Neural cell (in vitro differentiated cells): ENCODE measurements around the gene BMP7. TPM values are rescaled to one million over a fixed set of nuclear protein-coding genes. Genes with fewer than 3 reads are reported as not detected.

ENCODE experiments used
- H2AFZ ChIP-seq: fragments of 200-600, 300-800 bp; sonication (generic), shearing (Covaris generic); 2 replicates; pipeline ENCODE4 v1.6.0; 2014; ENCODE audit warnings: low read depth, mild to moderate bottlenecking, antibody characterized with exemption, low read length, moderate library complexity
- H3F3A ChIP-seq: fragments of 200-600 bp; shearing (Covaris generic); 2 replicates; pipeline ENCODE4 v1.6.1; 2016; ENCODE audit warnings: mild to moderate bottlenecking, moderate library complexity, mixed read lengths, antibody characterized with exemption, low read length; ENCODE audit not compliant: insufficient read depth, poor library complexity, severe bottlenecking
- H3K27ac ChIP-seq: fragments of 200-600, 300-800 bp; sonication (generic), shearing (Covaris generic); 2 replicates; pipeline ENCODE4 v1.5.1; 2014; ENCODE audit warnings: mild to moderate bottlenecking, low read length, moderate library complexity
- H3K27me3 ChIP-seq: fragments of 300-800, 200-600 bp; sonication (generic), shearing (Covaris generic); 2 replicates; pipeline ENCODE4 v1.6.0; 2014; ENCODE audit warnings: mild to moderate bottlenecking, low read depth, low read length, moderate library complexity; ENCODE audit not compliant: insufficient read depth
- H3K36me3 ChIP-seq: fragments of 300-800, 200-600 bp; sonication (generic), shearing (Covaris generic); 2 replicates; pipeline ENCODE4 v1.5.1; 2014; ENCODE audit warnings: mild to moderate bottlenecking, antibody characterized with exemption, low read length, moderate library complexity; ENCODE audit not compliant: insufficient read depth
- H3K4me2 ChIP-seq: fragments of 300-800, 200-600 bp; sonication (generic), shearing (Covaris generic); 2 replicates; pipeline ENCODE4 v1.6.0; 2014; ENCODE audit warnings: mild to moderate bottlenecking, low read length
- H3K4me3 ChIP-seq: fragments of 300-800, 200-600 bp; sonication (generic), shearing (Covaris generic); 2 replicates; pipeline ENCODE4 v1.5.1; 2014; ENCODE audit warnings: mild to moderate bottlenecking, low read length, moderate library complexity
- H3K79me2 ChIP-seq: fragments of 200-600 bp; shearing (Covaris generic); replicated peaks from 2 replicates; pipeline ENCODE4 v1.6.0; 2014; ENCODE audit warnings: mild to moderate bottlenecking, low read length, moderate library complexity; ENCODE audit not compliant: insufficient read depth
- H3K9ac ChIP-seq: fragments of 300-800, 200-600 bp; sonication (generic), shearing (Covaris generic); 2 replicates; pipeline ENCODE4 v1.6.1; 2016; ENCODE audit warnings: mild to moderate bottlenecking, low read length, mixed read lengths
- H3K9me2 ChIP-seq: fragments of 200-600 bp; shearing (Covaris generic); 2 replicates; pipeline ENCODE4 v1.6.1; 2016; ENCODE audit warnings: mild to moderate bottlenecking, low read length, mixed read lengths; ENCODE audit not compliant: insufficient read depth
- H3K9me3 ChIP-seq: fragments of 200-600, 300-800 bp; sonication (generic), shearing (Covaris generic); 2 replicates; pipeline ENCODE4 v1.6.1; 2016; ENCODE audit warnings: mild to moderate bottlenecking, mixed run types, low read length, moderate library complexity, mixed read lengths
- H4K20me1 ChIP-seq: fragments of 200-600 bp; shearing (Covaris generic); 2 replicates; pipeline ENCODE4 v1.6.1; 2016; ENCODE audit warnings: mild to moderate bottlenecking, mixed run types; ENCODE audit not compliant: insufficient read depth
- EP300 ChIP-seq: fragments of 450-650 bp; conservative IDR thresholded peaks from 2 replicates; pipeline ENCODE4 v1.6.1; 2014; ENCODE audit warnings: antibody characterized with exemption, mild to moderate bottlenecking, moderate library complexity; ENCODE audit not compliant: poor library complexity, severe bottlenecking
- EZH2 ChIP-seq: fragments of 200-600, 300-800 bp; shearing (Covaris generic), sonication (generic); IDR thresholded peaks from 2 replicates; pipeline ENCODE4 v1.6.1; 2014; ENCODE audit warnings: antibody characterized with exemption, low read length, borderline replicate concordance, mild to moderate bottlenecking; ENCODE audit not compliant: insufficient read depth, poor library complexity, severe bottlenecking
- MXI1 ChIP-seq: fragments of 450-650 bp; conservative IDR thresholded peaks from 2 replicates; pipeline ENCODE4 v1.6.1; 2014; ENCODE audit warnings: antibody characterized with exemption, mild to moderate bottlenecking; ENCODE audit not compliant: poor library complexity, severe bottlenecking
- POLR2AphosphoS5 ChIP-seq: IDR thresholded peaks from 2 replicates; pipeline ENCODE4 v1.6.1; 2012
- RAD21 ChIP-seq: fragments of 450-650 bp; conservative IDR thresholded peaks from 2 replicates; pipeline ENCODE4 v1.6.1; 2014; ENCODE audit warnings: antibody characterized with exemption, mild to moderate bottlenecking, moderate library complexity
- REST ChIP-seq: IDR thresholded peaks from 2 replicates; pipeline ENCODE4 v1.6.1; 2012; ENCODE audit warnings: borderline replicate concordance
- SMC3 ChIP-seq: fragments of 450-650 bp; conservative IDR thresholded peaks from 2 replicates; pipeline ENCODE4 v1.6.1; 2014; ENCODE audit warnings: antibody characterized with exemption, mild to moderate bottlenecking, moderate library complexity; ENCODE audit not compliant: poor library complexity
- TAF1 ChIP-seq: IDR thresholded peaks from 2 replicates; pipeline ENCODE4 v1.6.1; 2012; ENCODE audit warnings: low read depth
- polyA plus RNA-seq: library from polyadenylated mRNA; depleted of rRNA; stranded (reverse); fragments of >200 nt; gene quantifications from 2 replicates; pipeline ENCODE4 v1.2.3, GENCODE V29; 2014
- TF ChIP-seq, protein P1 (sequence below): fragments of 450-650 bp; IDR thresholded peaks from 2 replicates; pipeline ENCODE4 v1.5.1; 2014; ENCODE audit warnings: antibody characterized with exemption, mild to moderate bottlenecking, moderate library complexity; ENCODE audit not compliant: poor library complexity, severe bottlenecking

The BMP7 gene
- polyA plus RNA-seq, 1 donor from 2014 or later: 3.6 TPM

DNA sequence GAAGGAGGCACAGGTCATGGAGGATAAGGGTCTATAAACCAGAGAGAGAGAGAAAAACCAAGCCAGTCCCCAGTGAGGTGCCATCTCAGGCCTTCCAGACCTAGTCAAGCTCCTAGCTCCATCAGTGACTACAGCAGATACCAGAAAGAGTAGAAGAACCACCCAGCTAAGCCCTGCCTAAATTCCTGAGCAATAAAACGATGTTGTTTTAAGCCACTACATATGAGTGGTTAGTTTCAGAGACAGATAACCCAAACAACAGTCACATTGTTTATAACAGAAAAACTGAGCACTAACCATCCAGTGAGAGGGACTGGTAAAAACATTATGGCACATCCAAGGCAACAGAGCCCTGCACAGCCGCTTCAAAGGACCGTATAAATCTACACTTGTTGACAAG is 59.2 kb downstream of the BMP7 start:
- Histone ChIP-seq H3K9me3 (no peaks in the 10 kb centered on the region), H3K4me3 (no peak overlapping the region), H3K9me2 (no peaks in the 10 kb centered on the region), H3F3A (no peaks in the 10 kb centered on the region), H3K79me2 (no peaks in the 10 kb centered on the region), H3K4me2 (no peak overlapping the region), H2AFZ (no peak overlapping the region), H3K36me3 (no peaks in the 10 kb centered on the region), H3K9ac (no peak overlapping the region), H3K27me3 (no peaks in the 10 kb centered on the region), H3K27ac (no peak overlapping the region), H4K20me1 (no peaks in the 10 kb centered on the region)
- TF ChIP-seq POLR2AphosphoS5 (no peak), TAF1 (no peak), MXI1 (no peak), EZH2 (no peak), EP300 (no peak), SMC3 (no peak), REST (no peak), RAD21 (no peak)
- TF ChIP-seq, protein P1, sequence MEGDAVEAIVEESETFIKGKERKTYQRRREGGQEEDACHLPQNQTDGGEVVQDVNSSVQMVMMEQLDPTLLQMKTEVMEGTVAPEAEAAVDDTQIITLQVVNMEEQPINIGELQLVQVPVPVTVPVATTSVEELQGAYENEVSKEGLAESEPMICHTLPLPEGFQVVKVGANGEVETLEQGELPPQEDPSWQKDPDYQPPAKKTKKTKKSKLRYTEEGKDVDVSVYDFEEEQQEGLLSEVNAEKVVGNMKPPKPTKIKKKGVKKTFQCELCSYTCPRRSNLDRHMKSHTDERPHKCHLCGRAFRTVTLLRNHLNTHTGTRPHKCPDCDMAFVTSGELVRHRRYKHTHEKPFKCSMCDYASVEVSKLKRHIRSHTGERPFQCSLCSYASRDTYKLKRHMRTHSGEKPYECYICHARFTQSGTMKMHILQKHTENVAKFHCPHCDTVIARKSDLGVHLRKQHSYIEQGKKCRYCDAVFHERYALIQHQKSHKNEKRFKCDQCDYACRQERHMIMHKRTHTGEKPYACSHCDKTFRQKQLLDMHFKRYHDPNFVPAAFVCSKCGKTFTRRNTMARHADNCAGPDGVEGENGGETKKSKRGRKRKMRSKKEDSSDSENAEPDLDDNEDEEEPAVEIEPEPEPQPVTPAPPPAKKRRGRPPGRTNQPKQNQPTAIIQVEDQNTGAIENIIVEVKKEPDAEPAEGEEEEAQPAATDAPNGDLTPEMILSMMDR: no peak

GRCh38 chr20:57205606-57206219 is 60.7 kb downstream of the BMP7 start:
- no peaks in the 10 kb centered on the region for H4K20me1 ChIP-seq
- no peaks in the 10 kb centered on the region for H3K27me3 ChIP-seq
- no peak overlapping the region for H3K9ac ChIP-seq
- H3K27ac ChIP-seq: no peak overlapping the region
- H3K4me2 ChIP-seq: no peak overlapping the region
- TF ChIP-seq REST (no peak), TAF1 (no peak), EZH2 (no peak), POLR2AphosphoS5 (no peak), MXI1 (no peak), SMC3 (no peak), RAD21 (no peak), EP300 (no peak)
- TF ChIP-seq, protein P1: no peak
- H3K4me3 ChIP-seq: no peak overlapping the region
- no peaks in the 10 kb centered on the region for H3K9me2 ChIP-seq
- H2AFZ ChIP-seq: no peak overlapping the region
- no peaks in the 10 kb centered on the region for H3K36me3 ChIP-seq
- H3K9me3 ChIP-seq: no peaks in the 10 kb centered on the region
- H3K79me2 ChIP-seq: no peaks in the 10 kb centered on the region
- H3F3A ChIP-seq: no peaks in the 10 kb centered on the region
